ENCODE results near the gene MRPL54.

Gene MRPL54

DNA sequence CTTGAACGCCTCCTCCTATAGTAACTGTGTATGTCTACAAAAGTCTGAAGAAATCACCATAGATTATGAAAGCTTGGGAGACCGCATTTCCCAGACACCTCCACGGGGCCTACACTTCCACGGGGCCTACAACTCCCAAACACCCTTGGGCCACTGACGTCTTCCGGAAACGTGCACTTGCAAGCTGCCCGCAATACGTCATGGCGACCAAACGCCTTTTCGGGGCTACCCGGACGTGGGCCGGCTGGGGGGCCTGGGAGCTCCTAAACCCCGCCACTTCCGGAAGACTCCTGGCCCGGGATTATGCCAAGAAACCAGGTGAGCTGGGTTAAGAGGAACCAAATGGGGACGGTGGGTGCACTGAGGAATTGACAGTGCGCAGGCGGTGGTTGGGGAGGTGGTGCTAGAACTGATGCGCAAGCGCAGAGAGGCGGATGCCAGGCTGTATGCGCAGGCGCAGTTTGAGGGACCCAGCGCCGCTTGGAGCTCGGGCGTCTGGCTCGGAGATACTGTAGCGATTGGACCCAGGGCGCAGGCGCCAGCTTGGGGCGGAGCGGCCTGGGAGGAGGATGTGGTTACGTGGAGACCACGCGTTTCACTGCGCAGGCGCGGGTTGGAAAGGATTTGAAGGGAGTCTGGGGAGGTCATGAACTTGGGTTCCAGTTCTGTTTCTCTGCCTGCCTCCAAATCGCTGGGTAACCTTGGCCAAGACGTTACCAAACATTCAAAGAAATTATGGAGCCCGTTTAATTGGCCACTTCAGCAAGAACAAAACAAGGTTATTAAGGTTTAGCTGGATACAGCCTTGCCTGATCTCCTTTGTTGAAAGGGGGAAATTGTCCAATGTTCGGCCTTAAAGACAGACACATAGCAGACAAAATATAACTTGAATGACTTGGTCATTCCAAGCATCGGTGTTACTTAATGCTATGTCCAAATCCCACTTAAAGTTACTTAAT, at the start of gene MRPL54:
Gene MRPL54, plus strand, starts transcription at position 182 of the 959 bp plus-strand sequence. Its CDS starts 19 bp downstream, at position 201.
- Histone ChIP-seq H3K27ac (ENCODE audit: low read length) (no peak within 1 kb of the TSS), H3K27me3 (ENCODE audit: control insufficient read depth, insufficient read depth, low read length) (no peaks in the 10 kb centered on the region), H3K4me1 (ENCODE audit: control insufficient read depth, insufficient read depth, low read length) (no peaks in the 10 kb centered on the region), H3K4me3 (ENCODE audit: low read length) (peak within 1 kb of the TSS; percentile 97; the same call in 1 of the 2 replicates), H3K36me3 (ENCODE audit: control insufficient read depth, insufficient read depth, low read length) (peaks cover 10% of the 10 kb centered on the region), H3K9me3 (ENCODE audit: control insufficient read depth, insufficient read depth, low read length) (no peaks in the 10 kb centered on the region)
- WGBS (ENCODE audit: insufficient coverage, insufficient read length), result no CpG with 5 or more reads among the region's 47 CpGs
- DNase-seq (ENCODE audit: low read depth, low spot score), result peak; percentile 99

DNA sequence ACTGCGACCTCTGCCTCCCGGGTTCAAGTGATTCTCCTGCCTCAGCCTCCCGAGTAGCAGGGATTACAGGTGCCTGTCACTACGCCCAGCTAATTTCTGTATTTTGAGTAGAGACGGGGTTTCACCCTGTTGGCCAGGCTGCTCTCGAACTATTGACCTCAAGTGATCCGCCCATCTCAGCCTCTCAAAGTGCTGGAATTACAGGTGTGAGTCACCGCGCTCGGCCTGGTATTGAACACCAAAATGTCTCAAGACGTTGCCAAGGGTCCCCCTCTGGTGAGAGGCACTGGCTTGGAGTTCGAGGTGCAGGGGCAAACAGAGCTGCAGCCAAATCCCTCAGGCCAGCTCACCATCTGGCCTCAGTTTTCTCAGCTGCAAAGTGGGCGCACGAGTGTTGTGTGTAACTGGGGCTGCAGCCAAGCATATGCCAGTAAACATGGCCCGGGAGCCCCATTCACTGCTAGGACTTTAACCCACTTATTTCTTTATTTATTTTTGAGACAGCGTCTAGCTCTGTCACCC, 46.3 kb upstream of the MRPL54 start:
- 0 out of 2 replicates have a peak, but pooled peaks cover 1% of the 10 kb centered on the region for H3K4me1 ChIP-seq (ENCODE audit: control insufficient read depth, insufficient read depth, low read length)
- DNase-seq (ENCODE audit: low read depth, low spot score), result no peak
- no peak overlapping the region for H3K4me3 ChIP-seq (ENCODE audit: low read length)
- H3K36me3 ChIP-seq (ENCODE audit: control insufficient read depth, insufficient read depth, low read length), result no peaks in the 10 kb centered on the region
- H3K9me3 ChIP-seq (ENCODE audit: control insufficient read depth, insufficient read depth, low read length), result no peaks in the 10 kb centered on the region
- WGBS (ENCODE audit: insufficient coverage, insufficient read length), result no CpG with 5 or more reads among the region's 16 CpGs
- H3K27me3 ChIP-seq (ENCODE audit: control insufficient read depth, insufficient read depth, low read length), result no peaks in the 10 kb centered on the region
- no peak overlapping the region for H3K27ac ChIP-seq (ENCODE audit: low read length)

DNA sequence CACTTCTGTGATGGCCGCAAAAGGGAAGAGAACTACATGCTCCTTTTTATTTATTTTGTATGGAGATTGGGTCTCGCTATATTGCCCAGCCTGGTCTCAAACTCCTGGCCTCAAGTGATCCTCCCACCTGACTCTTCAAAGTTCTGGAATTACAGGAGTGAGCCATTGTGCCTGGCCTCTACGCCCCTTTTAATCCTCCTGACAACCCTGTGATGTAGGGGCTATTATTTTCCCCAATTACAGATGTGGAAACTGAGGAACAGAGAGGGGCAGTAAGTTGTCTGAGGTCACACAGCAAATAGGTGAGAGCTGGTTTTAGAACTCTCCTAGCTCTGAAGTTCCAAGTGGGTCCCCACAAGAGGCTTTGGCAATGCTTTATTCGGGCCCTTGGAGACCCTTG, 42.6 kb upstream of the MRPL54 start:
- no peaks in the 10 kb centered on the region for H3K36me3 ChIP-seq (ENCODE audit: control insufficient read depth, insufficient read depth, low read length)
- no peaks in the 10 kb centered on the region for H3K9me3 ChIP-seq (ENCODE audit: control insufficient read depth, insufficient read depth, low read length)
- no peak for DNase-seq (ENCODE audit: low read depth, low spot score)
- H3K4me3 ChIP-seq (ENCODE audit: low read length), result no peak overlapping the region
- H3K27me3 ChIP-seq (ENCODE audit: control insufficient read depth, insufficient read depth, low read length), result no peaks in the 10 kb centered on the region
- WGBS (ENCODE audit: insufficient coverage, insufficient read length), result no CpG with 5 or more reads among the region's 4 CpGs
- no peak overlapping the region for H3K27ac ChIP-seq (ENCODE audit: low read length)
- H3K4me1 ChIP-seq (ENCODE audit: control insufficient read depth, insufficient read depth, low read length), result no peaks in the 10 kb centered on the region

DNA sequence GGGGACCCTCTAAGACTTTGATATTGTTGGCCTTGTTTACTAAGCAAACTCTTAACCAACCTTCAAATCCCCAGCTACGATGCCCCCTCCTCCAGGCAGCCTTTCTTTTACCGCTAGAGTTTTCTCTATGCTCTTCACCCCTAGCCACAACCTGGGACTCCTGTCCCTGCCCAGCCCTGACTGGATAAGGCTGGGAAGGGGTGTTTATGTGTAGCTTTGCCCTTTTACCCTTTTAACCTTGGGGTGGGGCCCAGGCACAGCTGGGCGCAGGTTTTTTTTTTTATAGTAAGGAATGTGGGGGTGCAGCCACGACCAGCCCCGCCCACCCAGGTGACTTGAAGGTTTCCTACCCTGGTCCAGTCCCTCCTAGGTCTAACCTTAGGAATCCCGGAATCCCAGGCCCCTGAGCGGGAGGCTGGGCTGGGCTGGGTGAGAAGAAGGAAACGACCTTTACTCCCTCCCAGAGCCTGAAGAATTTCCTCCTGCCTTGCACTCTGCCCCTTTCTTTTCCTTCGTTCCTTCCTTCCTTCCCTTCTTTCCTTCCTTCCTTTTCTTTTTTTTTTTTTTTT, 42.0 kb upstream of the MRPL54 start:
- no peaks in the 10 kb centered on the region for H3K9me3 ChIP-seq (ENCODE audit: control insufficient read depth, insufficient read depth, low read length)
- no peaks in the 10 kb centered on the region for H3K4me1 ChIP-seq (ENCODE audit: control insufficient read depth, insufficient read depth, low read length)
- no CpG with 5 or more reads among the region's 9 CpGs for WGBS (ENCODE audit: insufficient coverage, insufficient read length)
- no peak overlapping the region for H3K27ac ChIP-seq (ENCODE audit: low read length)
- H3K36me3 ChIP-seq (ENCODE audit: control insufficient read depth, insufficient read depth, low read length), result no peaks in the 10 kb centered on the region
- no peak for DNase-seq (ENCODE audit: low read depth, low spot score)
- no peak overlapping the region for H3K4me3 ChIP-seq (ENCODE audit: low read length)
- H3K27me3 ChIP-seq (ENCODE audit: control insufficient read depth, insufficient read depth, low read length), result no peaks in the 10 kb centered on the region

DNA sequence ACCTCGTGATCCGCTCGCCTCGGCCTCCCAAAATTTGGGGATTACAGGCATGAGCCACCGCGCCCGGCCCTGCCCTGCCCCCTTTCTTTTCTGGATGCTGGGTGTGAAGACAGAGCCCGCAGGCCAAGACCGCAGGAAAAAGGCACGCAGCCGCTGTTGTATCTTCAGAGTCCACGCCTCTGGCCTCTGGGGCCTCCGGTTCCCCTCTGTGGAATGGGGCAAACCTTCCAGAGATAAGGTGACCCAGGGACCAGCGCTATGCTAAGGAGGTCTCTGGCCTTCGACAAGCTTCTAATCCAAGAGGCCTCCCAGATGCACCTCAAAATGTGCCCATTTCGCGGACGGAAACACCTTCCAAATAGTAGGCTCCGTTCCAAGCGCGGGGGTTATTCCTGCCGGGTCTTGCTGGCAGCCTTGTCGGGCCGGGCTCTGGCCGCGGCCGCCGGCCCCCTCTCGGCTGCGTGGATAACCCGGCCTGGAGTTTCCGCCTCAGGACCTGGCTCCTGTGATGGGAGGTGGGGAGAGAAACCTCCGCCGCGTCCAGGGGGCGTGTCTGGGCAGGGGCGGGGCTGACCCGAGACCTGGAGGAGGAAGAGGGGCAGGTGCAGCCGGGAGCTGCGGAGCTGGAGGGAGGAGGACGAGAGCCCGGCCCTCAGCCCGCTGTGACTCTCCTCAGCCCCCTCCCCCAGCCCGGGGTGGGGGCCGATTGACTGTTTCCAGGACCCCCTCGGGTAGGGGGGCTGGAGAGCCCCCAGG, 41.2 kb upstream of the MRPL54 start:
- Histone ChIP-seq H3K4me3 (ENCODE audit: low read length) (peak overlapping the region; percentile 65; the same call in 1 of the 2 replicates), H3K4me1 (ENCODE audit: control insufficient read depth, insufficient read depth, low read length) (no peaks in the 10 kb centered on the region), H3K27ac (ENCODE audit: low read length) (no peak overlapping the region), H3K9me3 (ENCODE audit: control insufficient read depth, insufficient read depth, low read length) (no peaks in the 10 kb centered on the region), H3K36me3 (ENCODE audit: control insufficient read depth, insufficient read depth, low read length) (no peaks in the 10 kb centered on the region), H3K27me3 (ENCODE audit: control insufficient read depth, insufficient read depth, low read length) (no peaks in the 10 kb centered on the region)
- DNase-seq (ENCODE audit: low read depth, low spot score), result peak; percentile 81
- no CpG with 5 or more reads among the region's 46 CpGs for WGBS (ENCODE audit: insufficient coverage, insufficient read length)

DNA sequence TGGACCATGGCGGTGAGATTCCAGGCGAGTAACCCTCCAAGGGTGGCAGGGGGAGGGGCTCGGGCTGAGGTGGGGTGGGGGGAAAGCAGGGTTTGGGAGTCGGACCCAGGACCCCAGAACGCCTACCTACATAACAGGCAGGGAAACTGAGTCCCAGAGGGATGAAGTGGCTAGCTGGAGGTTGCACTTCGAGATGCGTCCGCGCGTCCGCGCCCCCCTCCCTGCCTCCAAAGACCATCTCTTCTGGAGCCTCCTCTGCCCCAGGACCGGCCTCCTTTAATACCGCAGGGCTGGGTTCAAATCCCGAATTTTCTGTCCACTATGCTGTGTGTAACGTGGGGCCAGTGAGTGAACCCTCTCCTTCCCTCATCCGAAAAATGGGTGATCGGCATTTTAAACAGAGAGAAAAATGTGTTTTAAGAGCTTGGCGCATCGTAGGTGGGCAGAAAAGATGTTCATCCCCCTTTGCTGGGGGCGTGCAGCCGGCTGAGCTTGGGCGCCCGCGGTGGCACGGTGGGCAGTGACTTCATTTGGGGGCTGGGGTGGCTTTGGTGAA, 40.5 kb upstream of the MRPL54 start:
- Histone ChIP-seq H3K9me3 (ENCODE audit: control insufficient read depth, insufficient read depth, low read length) (no peaks in the 10 kb centered on the region), H3K27me3 (ENCODE audit: control insufficient read depth, insufficient read depth, low read length) (no peaks in the 10 kb centered on the region), H3K4me1 (ENCODE audit: control insufficient read depth, insufficient read depth, low read length) (no peaks in the 10 kb centered on the region), H3K36me3 (ENCODE audit: control insufficient read depth, insufficient read depth, low read length) (no peaks in the 10 kb centered on the region), H3K27ac (ENCODE audit: low read length) (no peak overlapping the region), H3K4me3 (ENCODE audit: low read length) (peak overlapping the region; percentile 65; the same call in 1 of the 2 replicates)
- DNase-seq (ENCODE audit: low read depth, low spot score), result no peak
- no CpG with 5 or more reads among the region's 26 CpGs for WGBS (ENCODE audit: insufficient coverage, insufficient read length)

DNA sequence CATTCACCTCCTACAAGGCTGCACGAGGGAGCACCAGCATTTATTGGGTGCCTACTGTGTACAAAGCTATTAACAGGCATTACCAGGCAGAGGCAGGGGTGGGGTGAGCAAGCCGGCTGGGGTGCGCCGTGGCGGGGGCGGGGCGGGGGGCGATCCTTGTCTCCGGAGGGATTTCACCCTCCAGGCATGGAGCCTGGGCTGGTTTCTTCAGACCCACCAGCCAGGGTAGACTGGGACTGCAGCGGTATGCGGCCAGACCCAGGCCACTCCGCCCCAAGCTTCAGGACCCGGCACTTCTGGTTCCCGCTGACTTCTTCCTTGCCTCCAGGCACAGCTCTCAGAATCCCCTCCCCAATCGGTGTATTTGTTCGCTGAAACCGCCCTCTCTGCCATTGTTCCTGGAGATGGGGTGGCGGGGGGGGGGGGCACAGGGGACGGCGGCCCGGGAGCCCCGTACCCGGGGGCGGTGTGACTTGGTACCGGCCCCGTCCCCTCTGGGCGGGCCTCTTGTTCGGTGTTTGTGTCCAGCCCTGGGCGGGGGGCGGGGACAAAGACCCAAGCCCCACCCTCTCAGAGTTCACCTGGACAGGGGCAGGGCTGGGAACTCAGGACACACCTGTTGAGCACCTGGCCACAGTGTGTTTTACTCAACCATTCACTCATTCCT, 39.9 kb upstream of the MRPL54 start:
- DNase-seq (ENCODE audit: low read depth, low spot score), result peak; percentile 61
- H3K36me3 ChIP-seq (ENCODE audit: control insufficient read depth, insufficient read depth, low read length), result no peaks in the 10 kb centered on the region
- H3K4me3 ChIP-seq (ENCODE audit: low read length), result peak overlapping the region; percentile 65; the same call in 1 of the 2 replicates
- no CpG with 5 or more reads among the region's 30 CpGs for WGBS (ENCODE audit: insufficient coverage, insufficient read length)
- H3K27me3 ChIP-seq (ENCODE audit: control insufficient read depth, insufficient read depth, low read length), result no peaks in the 10 kb centered on the region
- H3K4me1 ChIP-seq (ENCODE audit: control insufficient read depth, insufficient read depth, low read length), result no peaks in the 10 kb centered on the region
- H3K27ac ChIP-seq (ENCODE audit: low read length), result no peak overlapping the region
- H3K9me3 ChIP-seq (ENCODE audit: control insufficient read depth, insufficient read depth, low read length), result no peaks in the 10 kb centered on the region

DNA sequence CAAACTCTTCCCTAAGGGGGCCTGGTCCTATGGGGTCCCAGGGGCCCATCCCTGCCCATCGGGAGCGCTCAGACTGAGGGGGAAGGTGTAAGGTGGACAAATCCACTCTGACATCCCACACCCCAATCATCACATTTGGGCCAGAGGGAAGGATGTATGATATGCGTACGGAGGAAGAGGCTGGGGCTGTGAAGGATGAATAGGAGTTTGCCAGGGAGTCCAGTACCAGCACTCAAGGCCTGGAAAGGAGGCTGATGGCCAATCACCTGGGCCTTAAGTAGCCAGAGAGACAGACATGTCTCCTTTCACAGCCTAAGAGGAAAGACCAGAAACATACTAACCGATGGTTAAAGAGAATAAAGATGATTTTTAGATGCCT, 39.4 kb upstream of the MRPL54 start:
- Histone ChIP-seq H3K27me3 (ENCODE audit: control insufficient read depth, insufficient read depth, low read length) (no peaks in the 10 kb centered on the region), H3K4me3 (ENCODE audit: low read length) (no peak overlapping the region), H3K27ac (ENCODE audit: low read length) (no peak overlapping the region), H3K9me3 (ENCODE audit: control insufficient read depth, insufficient read depth, low read length) (no peaks in the 10 kb centered on the region), H3K36me3 (ENCODE audit: control insufficient read depth, insufficient read depth, low read length) (no peaks in the 10 kb centered on the region), H3K4me1 (ENCODE audit: control insufficient read depth, insufficient read depth, low read length) (no peaks in the 10 kb centered on the region)
- no CpG with 5 or more reads among the region's 5 CpGs for WGBS (ENCODE audit: insufficient coverage, insufficient read length)
- DNase-seq (ENCODE audit: low read depth, low spot score), result no peak

DNA sequence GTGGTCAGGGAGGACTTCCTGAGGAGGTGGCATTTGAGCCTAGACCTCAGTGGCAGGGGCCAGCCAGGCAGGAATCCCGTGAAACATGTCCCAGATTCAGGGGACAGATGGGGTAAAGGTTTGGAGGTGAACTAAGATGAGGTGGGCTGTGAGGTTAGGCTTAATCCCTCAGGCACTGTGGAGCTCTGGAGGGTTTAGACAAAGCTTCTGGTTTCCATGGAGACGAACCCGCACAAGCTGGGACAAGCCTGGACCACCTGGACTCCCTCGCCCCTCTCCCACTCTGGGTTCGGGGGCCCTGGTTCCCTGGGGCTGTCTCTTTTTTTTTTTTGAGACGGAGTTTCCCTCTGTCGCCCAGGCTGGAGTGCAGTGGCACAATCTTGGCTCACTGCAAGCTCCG, 38.6 kb upstream of the MRPL54 start:
- WGBS (ENCODE audit: insufficient coverage, insufficient read length), result no CpG with 5 or more reads among the region's 8 CpGs
- Histone ChIP-seq H3K36me3 (ENCODE audit: control insufficient read depth, insufficient read depth, low read length) (no peaks in the 10 kb centered on the region), H3K4me3 (ENCODE audit: low read length) (no peak overlapping the region), H3K27me3 (ENCODE audit: control insufficient read depth, insufficient read depth, low read length) (no peaks in the 10 kb centered on the region), H3K4me1 (ENCODE audit: control insufficient read depth, insufficient read depth, low read length) (no peaks in the 10 kb centered on the region), H3K27ac (ENCODE audit: low read length) (no peak overlapping the region), H3K9me3 (ENCODE audit: control insufficient read depth, insufficient read depth, low read length) (no peaks in the 10 kb centered on the region)
- no peak for DNase-seq (ENCODE audit: low read depth, low spot score)

All from iPS DF 6.9 (cell line).